Stimulated activated CD8-positive, alpha-beta memory T cell treated with anti-CD3 and anti-CD28 coated beads, Interleukin-4, amount 100 ng/mL, for 24 hours (primary cell): Measurements from ENCODE around the gene DUSP22.

Experiments used
- DNase-seq: peaks from one replicate; pipeline ENCODE4 v3.0.0-alpha.2; 2020; ENCODE audit warnings: low read depth

DUSP22 gene

GRCh38 chr6:352474-352873 is 60.2 kb downstream of the DUSP22 start:
- no peak for DNase-seq

GRCh38 chr6:352896-353470 is 60.7 kb downstream of the DUSP22 start:
- no peak for DNase-seq

- DNase-seq: no peak
Measured at GRCh38 chr6:353642-354614, 61.6 kb downstream of the DUSP22 start.

GRCh38 chr6:354631-355280 is 62.5 kb downstream of the DUSP22 start:
- DNase-seq: no peak

- DNase-seq: no peak
Measured at GRCh38 chr6:355373-356208, 63.3 kb downstream of the DUSP22 start.

GRCh38 chr6:356828-357251 is 64.6 kb downstream of the DUSP22 start:
- DNase-seq: no peak

- DNase-seq: no peak
Measured at GRCh38 chr6:357261-357790, 65.0 kb downstream of the DUSP22 start.

GRCh38 chr6:357791-358341 is 65.6 kb downstream of the DUSP22 start:
- DNase-seq: no peak

- no peak for DNase-seq
Measured at GRCh38 chr6:358432-358831, 66.1 kb downstream of the DUSP22 start.

GRCh38 chr6:358847-359246 is 66.6 kb downstream of the DUSP22 start:
- no peak for DNase-seq

- DNase-seq: no peak
Measured at GRCh38 chr6:359261-360035, 67.2 kb downstream of the DUSP22 start.

GRCh38 chr6:360349-360748 is 68.1 kb downstream of the DUSP22 start:
- no peak for DNase-seq

- no peak for DNase-seq
Measured at GRCh38 chr6:360764-361373, 68.6 kb downstream of the DUSP22 start.

- no peak for DNase-seq
Measured at GRCh38 chr6:361411-362132, 69.3 kb downstream of the DUSP22 start.

GRCh38 chr6:362231-362923 is 70.1 kb downstream of the DUSP22 start:
- DNase-seq: no peak

GRCh38 chr6:362924-363249 is 70.6 kb downstream of the DUSP22 start:
- DNase-seq: no peak

- DNase-seq: no peak
Measured at GRCh38 chr6:363291-363690, 71.0 kb downstream of the DUSP22 start.

- no peak for DNase-seq
Measured at GRCh38 chr6:363909-364308, 71.6 kb downstream of the DUSP22 start.
